GM21717 (cell line): Measurements from ENCODE around the gene BMP3.

Experiments
- ATAC-seq: cut with Tn5 transposase; IDR thresholded peaks from one replicate; pipeline ENCODE4 v1.9.1; 2021; ENCODE audit warnings: mild to moderate bottlenecking, moderate library complexity; ENCODE audit not compliant: unreplicated experiment

BMP3 gene

GRCh38 chr4:81040012-81040659 lies 9.6 kb downstream of the BMP3 start:
- ATAC-seq: peak; percentile 56

GRCh38 chr4:81042578-81043365 lies 12.3 kb downstream of the BMP3 start:
- ATAC-seq: no peak

- no peak for ATAC-seq
Measured at GRCh38 chr4:81049330-81049729, 18.8 kb downstream of the BMP3 start.

GRCh38 chr4:81049907-81050306 lies 19.4 kb downstream of the BMP3 start:
- ATAC-seq: no peak

GRCh38 chr4:81052119-81053068 lies 21.9 kb downstream of the BMP3 start:
- ATAC-seq: peak; percentile 98

GRCh38 chr4:81058621-81059020 lies 28.1 kb downstream of the BMP3 start:
- no peak for ATAC-seq

GRCh38 chr4:81060587-81061343 lies 30.3 kb downstream of the BMP3 start:
- no peak for ATAC-seq

- no peak for ATAC-seq
Measured at GRCh38 chr4:81061344-81061730, 30.8 kb downstream of the BMP3 start.

- ATAC-seq: no peak
Measured at GRCh38 chr4:81062001-81062400, 31.5 kb downstream of the BMP3 start.

- ATAC-seq: no peak
Measured at GRCh38 chr4:81065446-81065845, 34.9 kb downstream of the BMP3 start.

- peak; percentile 96 for ATAC-seq
Measured at GRCh38 chr4:81069706-81070331, 39.3 kb downstream of the BMP3 start.

- ATAC-seq: no peak
Measured at GRCh38 chr4:81071013-81071412, 40.5 kb downstream of the BMP3 start.

- no peak for ATAC-seq
Measured at GRCh38 chr4:81081156-81081555, 50.6 kb downstream of the BMP3 start.

GRCh38 chr4:81084029-81084428 lies 53.5 kb downstream of the BMP3 start:
- no peak for ATAC-seq

- ATAC-seq: no peak
Measured at GRCh38 chr4:81084634-81085033, 54.1 kb downstream of the BMP3 start.

GRCh38 chr4:81085291-81085690 lies 54.8 kb downstream of the BMP3 start:
- ATAC-seq: no peak

GRCh38 chr4:81085979-81086378 lies 55.5 kb downstream of the BMP3 start:
- no peak for ATAC-seq

GRCh38 chr4:81093720-81094401 lies 63.4 kb downstream of the BMP3 start:
- no peak for ATAC-seq

- no peak for ATAC-seq
Measured at GRCh38 chr4:81095389-81095788, 64.9 kb downstream of the BMP3 start.

- ATAC-seq: no peak
Measured at GRCh38 chr4:81096566-81096965, 66.1 kb downstream of the BMP3 start.
